Vagina (tissue), 2 donors: Measurements from ENCODE around the gene FIGN.

Experiments used
- CTCF ChIP-seq, 3 experiments: fragments of 450-650 bp in 2 of 3; fragments of 200-600 bp in 1 of 3; sonication (generic) in 1 of 3; IDR thresholded peaks; one replicate each; pipeline ENCODE4 v1.5.1; 2017 to 2019; ENCODE audit warnings: antibody characterized with exemption in 3 of 3, mild to moderate bottlenecking in 2 of 3, moderate library complexity in 2 of 3
- POLR2A ChIP-seq, 2 donors: fragments of 450-650 bp; IDR thresholded peaks; one replicate each; pipeline ENCODE4 v1.6.1; 2017; ENCODE audit warnings: antibody characterized with exemption in 2 of 2, mild to moderate bottlenecking in 2 of 2, moderate library complexity in 2 of 2
- POLR2AphosphoS5 ChIP-seq, 2 donors: sonication (generic); formaldehyde crosslinking; IDR thresholded peaks; one replicate each; pipeline ENCODE4 v1.9.0; 2017; ENCODE audit warnings: antibody characterized with exemption in 2 of 2, mild to moderate bottlenecking in 2 of 2, low read depth in 1 of 2; ENCODE audit not compliant: insufficient read depth in 1 of 2

- TF ChIP-seq CTCF (IDR thresholded peaks at IDR 0.05) (no peak), POLR2A (IDR thresholded peaks at IDR 0.05) (no peak), POLR2AphosphoS5 (IDR thresholded peaks at IDR 0.05; ENCODE audit: insufficient read depth in 1 of 2, low read depth in 1 of 2) (no peak)
These were observed 144.3 kb downstream of the FIGN start for GRCh38 chr2:163591461-163591860.
